Uterus (tissue), 4 donors: Measurements from ENCODE around the gene RALGPS1. TPM values are rescaled to one million over a fixed set of nuclear protein-coding genes. Genes with fewer than 3 reads are reported as not detected.
A peak's percentile ranks its signal among the peaks of the same experiment; 100 is the strongest.

Experiments
- DNase-seq, 2 donors: peaks; one replicate each; pipeline ENCODE4 v3.0.0-alpha.2; 2019 to 2020
- H3K27ac ChIP-seq, 2 donors: fragments of 200-600 bp; sonication (generic); 1 replicate in 1 of 2; 2 replicates in 1 of 2; pipeline ENCODE4 v1.5.1; 2016 to 2018
- H3K27me3 ChIP-seq, 2 donors: fragments of 200-600 bp; sonication (generic); one replicate each; pipeline ENCODE4 v1.5.1; 2018 to 2019; ENCODE audit warnings: control low read depth in 1 of 2
- H3K36me3 ChIP-seq, 2 donors: fragments of 200-600 bp; sonication (generic); one replicate each; pipeline ENCODE4 v1.5.1; 2019; ENCODE audit warnings: control low read depth in 1 of 2
- H3K4me1 ChIP-seq, 2 donors: fragments of 200-600 bp; sonication (generic); one replicate each; pipeline ENCODE4 v1.5.1; 2018 to 2019; ENCODE audit warnings: control low read depth in 1 of 2
- H3K4me3 ChIP-seq, 2 donors: fragments of 200-600 bp; sonication (generic); 1 replicate in 1 of 2; 2 replicates in 1 of 2; pipeline ENCODE4 v1.5.1; 2018 to 2019; ENCODE audit warnings: mild to moderate bottlenecking in 1 of 2
- H3K9me3 ChIP-seq, 2 donors: fragments of 200-600 bp; sonication (generic); one replicate each; pipeline ENCODE4 v1.5.1; 2019; ENCODE audit warnings: control low read depth in 1 of 2
- POLR2A ChIP-seq, 2 donors: fragments of 450-650 bp; IDR thresholded peaks; one replicate each; pipeline ENCODE4 v1.6.1; 2016; ENCODE audit warnings: antibody characterized with exemption in 2 of 2, mild to moderate bottlenecking in 1 of 2, moderate library complexity in 1 of 2
- intact Hi-C: fragments of 100-400 bp; cut with DNase I; formaldehyde crosslinking; loops from one replicate; pipeline ENCODE4 v1.15.1; 2023; ENCODE audit warnings: low total_unique reads
- total RNA-seq, 4 donors: library from RNA; depleted of rRNA in 3 of 4; stranded (reverse); fragments of >200 nt in 3 of 4; gene quantifications; one replicate each; pipeline versions ENCODE4 v1.1.0 to v1.2.4, GENCODE V29; 2014 to 2023
- TF ChIP-seq, protein P1 (sequence below), 4 experiments: fragments of 200-600 bp in 2 of 4; fragments of 450-650 bp in 2 of 4; sonication (generic) in 2 of 4; IDR thresholded peaks; one replicate each; pipeline ENCODE4 v1.5.1; 2016 to 2019; ENCODE audit warnings: antibody characterized with exemption in 4 of 4, mild to moderate bottlenecking in 2 of 4, moderate library complexity in 1 of 4
- donor health status: DM: yes; HTN: yes; CAD: no.

RALGPS1 gene
- total RNA-seq, 4 donors from 2014 or later, result 8.5 to 16.7 (median 14.5) TPM

GRCh38 chr9:127197186-127197860 lies 282.7 kb downstream of the RALGPS1 start:
- H3K4me3 ChIP-seq, result no peak overlapping the region
- intact Hi-C loops, result loop anchor here (5.0 kb wide), 1 partner anchor 255 kb away; no protein-coding TSS in a partner anchor
- no peaks in the 10 kb centered on the region for H3K36me3 ChIP-seq
- H3K27me3 ChIP-seq, result no peaks in the 10 kb centered on the region
- H3K27ac ChIP-seq, result peak overlapping the region; percentile 86 to 87
- peaks cover 14 to 16% of the 10 kb centered on the region in 2 donors for H3K4me1 ChIP-seq
- H3K9me3 ChIP-seq, result no peaks in the 10 kb centered on the region
- no peak for DNase-seq
- TF ChIP-seq POLR2A (IDR thresholded peaks at IDR 0.05), result no peak
- TF ChIP-seq, protein P1, sequence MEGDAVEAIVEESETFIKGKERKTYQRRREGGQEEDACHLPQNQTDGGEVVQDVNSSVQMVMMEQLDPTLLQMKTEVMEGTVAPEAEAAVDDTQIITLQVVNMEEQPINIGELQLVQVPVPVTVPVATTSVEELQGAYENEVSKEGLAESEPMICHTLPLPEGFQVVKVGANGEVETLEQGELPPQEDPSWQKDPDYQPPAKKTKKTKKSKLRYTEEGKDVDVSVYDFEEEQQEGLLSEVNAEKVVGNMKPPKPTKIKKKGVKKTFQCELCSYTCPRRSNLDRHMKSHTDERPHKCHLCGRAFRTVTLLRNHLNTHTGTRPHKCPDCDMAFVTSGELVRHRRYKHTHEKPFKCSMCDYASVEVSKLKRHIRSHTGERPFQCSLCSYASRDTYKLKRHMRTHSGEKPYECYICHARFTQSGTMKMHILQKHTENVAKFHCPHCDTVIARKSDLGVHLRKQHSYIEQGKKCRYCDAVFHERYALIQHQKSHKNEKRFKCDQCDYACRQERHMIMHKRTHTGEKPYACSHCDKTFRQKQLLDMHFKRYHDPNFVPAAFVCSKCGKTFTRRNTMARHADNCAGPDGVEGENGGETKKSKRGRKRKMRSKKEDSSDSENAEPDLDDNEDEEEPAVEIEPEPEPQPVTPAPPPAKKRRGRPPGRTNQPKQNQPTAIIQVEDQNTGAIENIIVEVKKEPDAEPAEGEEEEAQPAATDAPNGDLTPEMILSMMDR (IDR thresholded peaks at IDR 0.05), result peak in 1 of 4 experiments; percentile 6

DNA sequence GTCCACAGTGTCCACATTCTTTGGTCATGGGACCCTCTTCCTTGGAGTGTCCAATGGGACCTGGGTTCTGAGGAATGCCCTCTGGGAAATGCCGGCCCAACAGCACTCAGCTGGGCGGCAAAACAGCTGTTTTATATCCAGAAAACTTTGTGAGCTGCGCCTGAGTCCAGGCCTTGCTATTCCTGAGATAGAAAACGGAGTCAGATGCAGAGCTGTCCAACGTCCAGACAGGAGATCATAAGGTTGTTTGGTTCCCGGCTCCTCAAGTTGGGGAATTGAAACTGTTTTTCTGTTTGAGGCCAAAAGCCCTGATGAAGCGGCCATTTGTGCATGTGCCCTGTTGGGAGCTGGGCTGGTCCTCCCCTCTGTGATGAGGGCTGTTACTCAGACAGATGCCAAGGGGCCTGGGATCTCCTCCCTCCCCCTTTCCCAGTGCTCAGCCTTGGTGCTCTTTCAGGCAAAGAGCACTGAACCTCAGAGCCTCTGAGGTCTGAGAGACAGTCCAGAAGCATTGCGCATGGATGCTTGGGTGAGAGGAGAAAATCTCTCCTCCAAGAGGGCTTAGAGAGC lies 283.4 kb downstream of the RALGPS1 start:
- TF ChIP-seq, protein P1 (IDR thresholded peaks at IDR 0.05), result no peak
- TF ChIP-seq POLR2A (IDR thresholded peaks at IDR 0.05), result no peak
- H3K4me1 ChIP-seq, result peaks cover 14 to 16% of the 10 kb centered on the region in 2 donors
- H3K27me3 ChIP-seq, result no peaks in the 10 kb centered on the region
- H3K36me3 ChIP-seq, result no peaks in the 10 kb centered on the region
- no peak overlapping the region for H3K4me3 ChIP-seq
- DNase-seq, result no peak
- H3K9me3 ChIP-seq, result no peaks in the 10 kb centered on the region
- peak overlapping the region; percentile 86 to 87 for H3K27ac ChIP-seq
- intact Hi-C loops, result loop anchor here (5.0 kb wide), 1 partner anchor 256 kb away; no protein-coding TSS in a partner anchor

DNA sequence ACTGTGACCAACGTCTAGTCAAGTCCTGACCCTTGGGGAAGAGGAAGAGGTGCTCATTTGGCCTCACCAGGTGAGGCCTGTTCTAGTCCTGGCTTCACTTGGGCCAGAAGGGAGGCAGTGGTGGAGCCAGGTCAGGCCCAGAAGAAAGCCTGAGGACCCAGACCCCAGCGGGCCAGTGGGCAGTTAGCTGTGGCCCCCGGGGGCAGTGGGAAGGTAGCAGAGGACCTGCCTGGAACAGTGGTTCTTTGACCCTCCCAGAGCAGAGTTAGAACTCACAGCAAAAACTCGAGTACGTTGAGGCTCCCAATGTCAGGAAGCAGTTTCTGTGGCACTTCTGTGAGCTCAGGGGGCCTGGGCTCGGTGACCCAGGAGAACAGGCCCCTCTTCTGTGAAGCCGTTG lies 284.0 kb downstream of the RALGPS1 start:
- H3K4me1 ChIP-seq, result peaks cover 14 to 16% of the 10 kb centered on the region in 2 donors
- no peaks in the 10 kb centered on the region for H3K9me3 ChIP-seq
- no peak overlapping the region for H3K4me3 ChIP-seq
- no peak for DNase-seq
- TF ChIP-seq, protein P1 (IDR thresholded peaks at IDR 0.05), result no peak
- TF ChIP-seq POLR2A (IDR thresholded peaks at IDR 0.05), result no peak
- no peaks in the 10 kb centered on the region for H3K27me3 ChIP-seq
- peak overlapping the region; percentile 86 to 87 for H3K27ac ChIP-seq
- intact Hi-C loops, result loop anchor here (5.0 kb wide), 1 partner anchor 256 kb away; no protein-coding TSS in a partner anchor
- H3K36me3 ChIP-seq, result no peaks in the 10 kb centered on the region

DNA sequence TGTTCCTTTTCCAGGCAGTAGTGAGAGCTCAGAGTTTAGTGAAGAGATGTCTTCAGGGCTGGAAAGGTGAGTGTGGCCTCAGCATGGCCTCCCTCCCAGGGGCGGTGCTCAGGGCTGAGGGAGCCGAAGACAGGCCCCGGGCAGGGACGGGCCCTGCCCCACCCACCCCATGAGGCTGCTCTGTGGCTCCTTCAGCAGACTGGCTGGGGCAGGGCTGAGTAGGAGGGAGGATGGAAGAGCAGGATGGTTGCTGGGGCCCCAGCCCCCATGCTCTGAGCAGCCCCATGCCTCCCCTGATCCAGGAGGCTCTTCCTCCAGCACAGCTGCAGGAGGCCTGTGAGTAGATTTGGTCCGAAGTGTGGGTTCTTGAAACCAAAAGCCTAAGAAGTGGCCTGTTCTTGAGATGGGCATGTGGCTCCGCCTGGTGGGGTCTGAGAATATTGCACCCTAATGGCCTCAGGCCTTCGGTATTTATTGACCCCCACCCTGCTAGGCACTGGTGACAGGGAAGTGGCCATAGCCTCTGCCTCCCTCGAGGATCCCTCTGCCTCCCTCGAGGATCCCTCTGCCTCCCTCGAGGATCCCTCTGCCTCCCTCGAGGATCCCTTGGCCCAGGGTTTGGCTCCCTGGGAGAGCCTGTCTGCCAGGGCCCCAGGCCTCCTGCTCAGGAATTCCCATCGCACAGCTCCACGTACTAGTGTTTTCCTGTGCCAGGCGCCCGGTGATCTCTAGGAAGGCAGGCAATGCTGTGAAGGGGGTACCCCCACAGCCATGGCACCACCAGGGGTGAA lies 284.6 kb downstream of the RALGPS1 start:
- no peaks in the 10 kb centered on the region for H3K9me3 ChIP-seq
- peak; percentile 89 for DNase-seq
- peak in 1 of 2 donors; percentile 10 for TF ChIP-seq POLR2A (IDR thresholded peaks at IDR 0.05)
- TF ChIP-seq, protein P1 (IDR thresholded peaks at IDR 0.05), result peak; percentile 91 to 99 (median 96)
- no peak overlapping the region for H3K4me3 ChIP-seq
- H3K27ac ChIP-seq, result peak overlapping the region; percentile 86 to 87
- no peaks in the 10 kb centered on the region for H3K36me3 ChIP-seq
- intact Hi-C loops, result loop anchor here (5.0 kb wide), 1 partner anchor 257 kb away; no protein-coding TSS in a partner anchor
- peaks cover 14 to 16% of the 10 kb centered on the region in 2 donors for H3K4me1 ChIP-seq
- H3K27me3 ChIP-seq, result no peaks in the 10 kb centered on the region
